Motor neuron (in vitro differentiated cells): ENCODE results near the gene MMEL1. TPM values are rescaled to one million over a fixed set of nuclear protein-coding genes. Genes with fewer than 3 reads are reported as not detected.
A peak's percentile ranks its signal among the peaks of the same experiment; 100 is the strongest.

ENCODE experiments used
- ATAC-seq, 8 experiments: fragments of 200-7000 bp; cut with Tn5 transposase; replicated peaks in 6 of 8; 2 replicates each; pipeline ENCODE4 v1.8.0; 2021; ENCODE audit warnings: mild to moderate bottlenecking in 8 of 8, moderate library complexity in 8 of 8
- H3K27ac ChIP-seq, 2 donors: fragments of 250-450 bp; sonication (Bioruptor Pico); 2 replicates each; pipeline ENCODE4 v1.9.0; 2021; ENCODE audit warnings: antibody characterized with exemption in 2 of 2, mild to moderate bottlenecking in 2 of 2, moderate library complexity in 1 of 2
- H3K4me1 ChIP-seq, 2 donors: fragments of 250-450 bp; sonication (Bioruptor Pico); replicated peaks in 1 of 2; 2 replicates each; pipeline ENCODE4 v1.6.1; 2021; ENCODE audit warnings: antibody characterized with exemption in 2 of 2, mild to moderate bottlenecking in 2 of 2, moderate library complexity in 1 of 2
- H3K4me3 ChIP-seq, 5 donors: fragments of 250-450 bp; sonication (Bioruptor Pico); 2 replicates each; pipeline ENCODE4 v1.9.0; 2021; ENCODE audit warnings: antibody characterized with exemption in 5 of 5, mild to moderate bottlenecking in 5 of 5, moderate library complexity in 4 of 5
- WGBS, 10 experiments: fragments of 450-650 bp; shearing (Covaris generic); methylation state at CpG; one replicate each; pipeline ENCODE4 v1.0.0; 2022; 5-methylcytosine and 5-hydroxymethylcytosine counted together
- in situ Hi-C, 9 experiments: fragments of 400-800 bp; cut with MboI; loops; one replicate each; pipeline ENCODE4 v1.15.0; 2021; ENCODE audit warnings: low sequenced_read_pairs in 9 of 9, low pct_unique_long_range_greater_than_20kb in 2 of 9; ENCODE audit not compliant: unreplicated experiment in 9 of 9
- total RNA-seq, 8 experiments: library from RNA; unstranded; fragments of 300-600 nt; gene quantifications; 2 replicates each; pipeline versions ENCODE4 v1.2.3 to v1.2.4, GENCODE V29; 2022

MMEL1 gene
- total RNA-seq, 8 experiments from 2014 or later: 0.71 to 3.2 (median 1.1) TPM; not detected in 3

- in situ Hi-C loops: no loop called here
- ATAC-seq: no peak
- Histone ChIP-seq H3K4me1 (peaks cover 9 to 11% of the 10 kb centered on the region in 2 donors), H3K27ac (no peak overlapping the region), H3K4me3 (no peak overlapping the region)
- 40% methylated on average over 1 of the region's 3 CpGs; no CpG with 5 or more reads in 8 of the 10 experiments for WGBS, 10 experiments
Measured at GRCh38 chr1:2640626-2641025, 7.8 kb upstream of the MMEL1 start.

DNA sequence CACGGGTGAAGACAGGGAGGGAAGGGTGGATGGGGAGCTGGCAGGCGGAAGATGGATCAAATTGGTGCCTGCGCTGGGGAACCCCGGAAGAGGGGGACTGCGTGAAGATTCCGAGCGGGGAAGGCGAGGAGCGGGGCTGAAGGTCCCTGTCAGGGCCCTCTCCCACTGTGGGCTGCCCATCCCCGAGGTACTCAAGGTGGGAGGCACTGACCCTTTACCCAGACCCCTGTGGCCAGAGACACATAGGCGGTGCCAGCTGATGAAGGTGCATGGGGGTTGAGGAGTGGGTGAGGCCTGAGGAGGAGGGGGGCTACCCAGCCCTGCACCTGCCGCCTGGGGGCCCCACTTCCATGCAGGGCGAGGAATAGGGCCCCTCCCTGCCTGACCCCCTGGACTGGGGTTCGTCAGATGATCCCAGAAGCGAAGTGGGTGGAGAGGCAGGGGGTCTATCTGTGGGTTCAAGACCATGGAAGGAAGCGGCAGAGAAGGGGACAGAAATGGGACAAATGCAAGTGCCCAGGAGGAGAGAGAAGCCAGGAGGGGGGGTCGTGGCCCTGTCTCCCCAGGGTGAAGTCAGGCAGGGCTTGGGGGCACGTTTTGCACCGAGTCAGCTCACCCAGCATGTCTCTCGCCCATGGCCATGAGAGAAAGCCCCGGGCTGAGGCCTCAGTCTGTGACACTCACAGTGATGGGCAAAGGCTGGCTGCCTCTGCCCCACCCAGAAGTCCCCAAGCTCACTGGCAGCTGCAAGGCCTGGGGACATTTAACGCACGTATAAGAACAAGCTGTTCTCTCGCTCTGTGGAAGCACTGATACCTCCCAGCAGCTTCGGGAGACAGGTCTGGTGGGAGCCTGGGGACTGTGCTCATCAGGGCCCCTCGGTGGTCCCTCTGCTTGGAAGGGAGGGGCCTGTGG, 7.0 kb upstream of the MMEL1 start:
- Histone ChIP-seq H3K4me3 (no peak overlapping the region), H3K27ac (no peak overlapping the region), H3K4me1 (peaks cover 9 to 11% of the 10 kb centered on the region in 2 donors)
- in situ Hi-C loops: no loop called here
- no peak for ATAC-seq
- WGBS, 10 experiments: 56 to 91% (median 70%) methylated on average over 1 to 15 of the region's 26 CpGs; no CpG with 5 or more reads in 3 of the 10 experiments

- Histone ChIP-seq H3K27ac (no peak overlapping the region), H3K4me1 (peaks cover 9 to 11% of the 10 kb centered on the region in 2 donors), H3K4me3 (no peak overlapping the region)
- in situ Hi-C loops: no loop called here
- no peak for ATAC-seq
- 48 to 88% (median 59%) methylated on average over 4 to 5 of the region's 11 CpGs; no CpG with 5 or more reads in 6 of the 10 experiments for WGBS, 10 experiments
Measured at GRCh38 chr1:2639203-2639602, 6.4 kb upstream of the MMEL1 start.

- no peak overlapping the region for H3K27ac ChIP-seq
- H3K4me3 ChIP-seq: no peak overlapping the region
- H3K4me1 ChIP-seq: peaks cover 9 to 10% of the 10 kb centered on the region in 2 donors
- ATAC-seq: no peak
- WGBS, 10 experiments: 50 to 89% (median 59%) methylated on average over 2 to 10 of the region's 16 CpGs; no CpG with 5 or more reads in 5 of the 10 experiments
- in situ Hi-C loops: no loop called here
Measured at GRCh38 chr1:2638466-2639115, 5.8 kb upstream of the MMEL1 start.

DNA sequence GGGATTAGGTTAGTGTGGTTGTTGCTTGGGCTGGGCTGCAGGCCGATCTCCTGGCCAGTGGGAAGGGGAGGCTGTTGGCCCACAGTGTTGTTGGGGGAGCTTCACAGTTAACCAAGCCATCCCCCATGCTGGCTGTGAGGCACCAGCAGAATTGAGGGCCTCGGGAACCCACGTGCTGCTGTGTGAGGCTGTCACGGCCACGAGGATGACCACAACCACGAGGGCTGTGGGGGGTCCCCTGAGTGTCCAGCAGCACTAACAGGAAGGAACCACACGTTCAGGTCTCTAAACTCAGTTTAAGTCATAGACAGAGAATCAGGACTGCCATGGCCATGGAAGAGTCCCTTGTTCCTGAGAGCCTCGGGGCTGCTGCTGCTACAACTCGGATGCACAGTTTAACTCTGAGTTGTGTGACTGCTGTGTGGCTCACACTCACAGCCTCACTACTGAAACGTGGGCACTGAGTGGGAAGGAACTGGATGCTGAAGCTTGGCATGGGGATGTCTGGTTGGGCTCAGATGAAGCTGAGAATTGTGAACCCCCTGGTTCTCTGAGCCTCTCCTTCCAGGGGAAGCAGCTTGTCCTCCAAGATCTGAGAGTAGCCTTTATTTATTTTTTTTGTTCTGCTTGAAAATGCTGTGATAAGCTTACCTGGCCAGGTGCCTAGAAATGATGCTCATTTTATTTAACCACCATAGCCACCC, 4.8 kb upstream of the MMEL1 start:
- 0 to 49% (median 13%) methylated on average over 1 to 5 of the region's 10 CpGs; no CpG with 5 or more reads in 5 of the 10 experiments for WGBS, 10 experiments
- no peak for ATAC-seq
- Histone ChIP-seq H3K27ac (no peak overlapping the region), H3K4me1 (peaks cover 9 to 12% of the 10 kb centered on the region in 2 donors), H3K4me3 (no peak overlapping the region)
- in situ Hi-C loops: no loop called here

DNA sequence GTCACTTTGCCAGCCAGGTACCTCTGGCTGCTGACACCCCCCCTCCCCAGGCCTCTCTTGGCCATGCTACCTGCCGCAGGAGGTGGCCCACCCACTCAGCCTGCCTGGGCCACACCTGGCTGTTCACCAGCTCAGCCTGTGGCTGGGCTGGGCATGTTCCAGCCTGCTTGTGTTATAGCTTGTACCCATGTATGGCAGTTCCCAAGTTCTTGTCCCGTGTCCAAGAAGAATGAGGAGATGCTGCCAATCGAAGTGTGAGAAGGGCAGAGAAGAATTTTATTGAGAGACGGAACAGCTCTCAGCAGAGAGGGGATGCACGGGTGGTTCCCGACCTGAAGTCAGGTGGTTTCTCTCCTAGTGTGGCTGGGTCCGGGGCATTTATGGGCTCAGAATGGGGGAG, 3.9 kb upstream of the MMEL1 start:
- Histone ChIP-seq H3K4me1 (peaks cover 3 to 7% of the 10 kb centered on the region in 2 donors), H3K27ac (no peak overlapping the region), H3K4me3 (no peak overlapping the region)
- 20 to 100% (median 71%) methylated on average over 1 to 7 of the region's 7 CpGs for WGBS, 10 experiments
- no peak for ATAC-seq
- in situ Hi-C loops: no loop called here

GRCh38 chr1:2635361-2636010, 2.7 kb upstream of the MMEL1 start:
- 0 to 44% (median 33%) methylated on average over 1 to 6 of the region's 10 CpGs; no CpG with 5 or more reads in 3 of the 10 experiments for WGBS, 10 experiments
- no peak for ATAC-seq
- Histone ChIP-seq H3K4me1 (peaks cover 0 to 3% of the 10 kb centered on the region in 2 donors), H3K27ac (no peak overlapping the region), H3K4me3 (no peak overlapping the region)
- in situ Hi-C loops: no loop called here

DNA sequence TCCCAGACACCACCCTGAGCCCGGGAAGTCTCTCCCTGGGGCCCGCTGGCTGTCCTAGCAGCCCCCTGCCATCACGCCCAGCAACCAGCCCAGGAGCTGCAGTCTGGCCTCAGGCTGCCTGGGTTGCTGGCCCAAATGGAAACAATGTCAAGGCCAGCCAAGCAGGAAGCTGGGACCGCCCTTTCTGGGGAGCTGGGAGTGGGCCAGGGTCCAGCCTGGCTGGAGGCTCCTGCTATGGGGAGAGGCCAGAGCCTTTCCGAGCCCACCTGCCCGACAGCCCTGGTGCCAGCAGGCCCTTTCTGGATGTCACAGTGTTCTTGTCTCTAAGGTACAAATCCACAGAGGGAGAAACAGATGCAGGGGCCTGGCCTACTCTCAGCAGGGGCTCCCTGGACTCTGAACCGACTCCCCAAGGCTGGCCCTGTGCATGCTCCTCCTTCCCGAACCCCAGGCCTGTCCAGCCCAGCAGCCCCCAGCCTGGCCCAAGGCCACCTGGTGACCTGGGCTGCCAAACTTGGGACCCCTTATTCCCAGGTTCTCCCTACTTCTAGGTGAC, 1.2 kb upstream of the MMEL1 start:
- no peak overlapping the region for H3K4me3 ChIP-seq
- H3K4me1 ChIP-seq: peaks cover 0 to 9% of the 10 kb centered on the region in 2 donors
- in situ Hi-C loops: no loop called here
- 0 to 80% (median 56%) methylated on average over 1 to 6 of the region's 8 CpGs; no CpG with 5 or more reads in 6 of the 10 experiments for WGBS, 10 experiments
- no peak overlapping the region for H3K27ac ChIP-seq
- ATAC-seq: peak in 1 of 8 experiments; percentile 16

- in situ Hi-C loops: no loop called here
- WGBS, 10 experiments: 0 to 100% (median 88%) methylated on average over 1 to 7 of the region's 12 CpGs; no CpG with 5 or more reads in 6 of the 10 experiments
- Histone ChIP-seq H3K4me1 (peaks cover 0 to 9% of the 10 kb centered on the region in 2 donors), H3K27ac (no peak overlapping the region), H3K4me3 (no peak overlapping the region)
- ATAC-seq: peak in 1 of 8 experiments; percentile 21
Measured at GRCh38 chr1:2633366-2633935, 635 bp upstream of the MMEL1 start.

DNA sequence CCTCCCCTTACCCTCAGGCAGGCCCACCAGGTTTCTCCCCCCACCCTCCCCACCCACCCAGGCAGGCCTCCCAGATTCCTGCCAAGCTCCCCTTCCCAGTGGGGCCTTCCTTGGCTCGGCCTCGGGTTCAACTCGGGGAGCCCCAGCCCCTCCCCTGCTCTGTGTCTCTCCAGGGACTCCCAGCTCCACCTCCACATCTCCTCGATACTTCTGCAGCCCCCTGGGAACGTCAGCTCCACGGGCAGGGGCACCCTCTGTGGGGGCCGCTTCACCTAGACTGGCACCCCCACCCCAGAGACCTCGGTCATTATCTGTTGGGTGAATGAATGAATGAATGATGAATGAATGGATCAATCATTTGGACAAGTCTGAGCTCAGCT, 775 bp downstream of the MMEL1 start:
- H3K27ac ChIP-seq: no peak overlapping the region
- 50 to 76% methylated on average over 1 to 4 of the region's 8 CpGs; no CpG with 5 or more reads in 8 of the 10 experiments for WGBS, 10 experiments
- ATAC-seq: no peak
- H3K4me3 ChIP-seq: no peak overlapping the region
- in situ Hi-C loops: no loop called here
- peaks cover 0 to 12% of the 10 kb centered on the region in 2 donors for H3K4me1 ChIP-seq

- no peak for ATAC-seq
- peaks cover 0 to 12% of the 10 kb centered on the region in 2 donors for H3K4me1 ChIP-seq
- H3K4me3 ChIP-seq: no peak overlapping the region
- H3K27ac ChIP-seq: no peak overlapping the region
- WGBS, 10 experiments: 49 to 100% (median 79%) methylated on average over 2 to 12 of the region's 24 CpGs; no CpG with 5 or more reads in 4 of the 10 experiments
- in situ Hi-C loops: no loop called here
Measured at GRCh38 chr1:2631136-2632050, 1.4 kb downstream of the MMEL1 start.
